Sigmoid colon (tissue), 4 donors: ENCODE results near the gene NUDT22.

ENCODE experiments used
- EP300 ChIP-seq, 4 donors: sonication (generic); formaldehyde crosslinking; IDR thresholded peaks; one replicate each; pipeline ENCODE4 v1.6.1; 2017; ENCODE audit warnings: antibody characterized with exemption in 4 of 4
- POLR2A ChIP-seq, 2 donors: fragments of 450-650 bp; IDR thresholded peaks; one replicate each; pipeline ENCODE4 v1.6.1; 2016; ENCODE audit warnings: antibody characterized with exemption in 2 of 2, mild to moderate bottlenecking in 2 of 2, moderate library complexity in 2 of 2
- POLR2AphosphoS5 ChIP-seq, 4 donors: sonication (generic); formaldehyde crosslinking; IDR thresholded peaks; one replicate each; pipeline ENCODE4 v1.6.1; 2017; ENCODE audit warnings: antibody characterized with exemption in 4 of 4
- TF ChIP-seq, protein P1 (sequence below), 4 experiments: fragments of 450-650 bp in 3 of 4; fragments of 200-600 bp in 1 of 4; IDR thresholded peaks; one replicate each; pipeline ENCODE4 v1.5.1; 2016 to 2019; ENCODE audit warnings: antibody characterized with exemption in 4 of 4, mild to moderate bottlenecking in 3 of 4, moderate library complexity in 2 of 4

DNA sequence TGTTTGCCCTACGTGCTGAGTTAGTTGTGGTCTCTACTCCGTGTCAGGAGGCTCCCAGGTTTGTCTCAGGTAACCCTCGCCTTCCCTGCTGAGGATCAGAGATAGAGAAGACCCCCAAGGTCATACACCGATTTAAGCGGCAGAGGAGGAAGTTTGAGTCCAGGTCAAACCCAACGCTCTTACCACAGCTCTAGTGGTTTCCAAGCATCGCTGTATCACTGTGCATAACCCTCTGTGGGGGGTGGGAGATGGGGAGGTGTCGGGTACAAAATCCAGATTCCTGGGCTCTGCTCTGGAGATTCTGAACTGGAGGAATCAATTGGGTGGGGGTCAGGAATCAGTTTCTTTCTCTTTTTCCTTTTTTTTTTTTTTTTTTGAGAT, 4.9 kb downstream of the NUDT22 start:
- TF ChIP-seq, protein P1, sequence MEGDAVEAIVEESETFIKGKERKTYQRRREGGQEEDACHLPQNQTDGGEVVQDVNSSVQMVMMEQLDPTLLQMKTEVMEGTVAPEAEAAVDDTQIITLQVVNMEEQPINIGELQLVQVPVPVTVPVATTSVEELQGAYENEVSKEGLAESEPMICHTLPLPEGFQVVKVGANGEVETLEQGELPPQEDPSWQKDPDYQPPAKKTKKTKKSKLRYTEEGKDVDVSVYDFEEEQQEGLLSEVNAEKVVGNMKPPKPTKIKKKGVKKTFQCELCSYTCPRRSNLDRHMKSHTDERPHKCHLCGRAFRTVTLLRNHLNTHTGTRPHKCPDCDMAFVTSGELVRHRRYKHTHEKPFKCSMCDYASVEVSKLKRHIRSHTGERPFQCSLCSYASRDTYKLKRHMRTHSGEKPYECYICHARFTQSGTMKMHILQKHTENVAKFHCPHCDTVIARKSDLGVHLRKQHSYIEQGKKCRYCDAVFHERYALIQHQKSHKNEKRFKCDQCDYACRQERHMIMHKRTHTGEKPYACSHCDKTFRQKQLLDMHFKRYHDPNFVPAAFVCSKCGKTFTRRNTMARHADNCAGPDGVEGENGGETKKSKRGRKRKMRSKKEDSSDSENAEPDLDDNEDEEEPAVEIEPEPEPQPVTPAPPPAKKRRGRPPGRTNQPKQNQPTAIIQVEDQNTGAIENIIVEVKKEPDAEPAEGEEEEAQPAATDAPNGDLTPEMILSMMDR (IDR thresholded peaks at IDR 0.05), result no peak
- TF ChIP-seq POLR2A (IDR thresholded peaks at IDR 0.05) (no peak), EP300 (IDR thresholded peaks at IDR 0.05) (no peak), POLR2AphosphoS5 (IDR thresholded peaks at IDR 0.05) (no peak)
